ENCODE results near the gene RIN3.

- TF ChIP-seq JUN (IDR thresholded peaks at IDR 0.05; ENCODE audit: borderline replicate concordance, insufficient read depth, insufficient read length, low read depth) (no peak), CTCF (IDR thresholded peaks at IDR 0.05; ENCODE audit: extremely low read depth in 1 of 2, insufficient read depth in 1 of 2, low read depth in 1 of 2, low read length in 2 of 2) (no peak), POLR2AphosphoS5 (IDR thresholded peaks at IDR 0.05; ENCODE audit: insufficient read depth, low read depth, low read length) (no peak), POLR2A (IDR thresholded peaks at IDR 0.05; ENCODE audit: low read depth, low read length) (no peak), EZH2 (IDR thresholded peaks at IDR 0.05; ENCODE audit: borderline replicate concordance, low read depth, low read length, severe bottlenecking) (no peak), FOS (IDR thresholded peaks at IDR 0.05; ENCODE audit: borderline replicate concordance, insufficient read depth, low read length) (no peak), GATA2 (IDR thresholded peaks at IDR 0.05; ENCODE audit: insufficient read depth, insufficient read length, low read depth, low read length) (no peak), MAX (IDR thresholded peaks at IDR 0.05; ENCODE audit: insufficient read depth, insufficient read length) (no peak), MYC (IDR thresholded peaks at IDR 0.05; ENCODE audit: low read depth, low read length) (no peak)
Observed at GRCh38 chr14:92719890-92720323, 206.3 kb downstream of the RIN3 start.
